ENCODE results near the gene ANKS6. TPM values are rescaled to one million over a fixed set of nuclear protein-coding genes. Genes with fewer than 3 reads are reported as not detected.
"Not testable (repeated sequence)": the region's sequence is repeated elsewhere in the genome, so short reads cannot be mapped to it uniquely, and the experiment has no call there.

The ANKS6 gene
- total RNA-seq, 1 donor from 2014 or later = 11.1 TPM

DNA sequence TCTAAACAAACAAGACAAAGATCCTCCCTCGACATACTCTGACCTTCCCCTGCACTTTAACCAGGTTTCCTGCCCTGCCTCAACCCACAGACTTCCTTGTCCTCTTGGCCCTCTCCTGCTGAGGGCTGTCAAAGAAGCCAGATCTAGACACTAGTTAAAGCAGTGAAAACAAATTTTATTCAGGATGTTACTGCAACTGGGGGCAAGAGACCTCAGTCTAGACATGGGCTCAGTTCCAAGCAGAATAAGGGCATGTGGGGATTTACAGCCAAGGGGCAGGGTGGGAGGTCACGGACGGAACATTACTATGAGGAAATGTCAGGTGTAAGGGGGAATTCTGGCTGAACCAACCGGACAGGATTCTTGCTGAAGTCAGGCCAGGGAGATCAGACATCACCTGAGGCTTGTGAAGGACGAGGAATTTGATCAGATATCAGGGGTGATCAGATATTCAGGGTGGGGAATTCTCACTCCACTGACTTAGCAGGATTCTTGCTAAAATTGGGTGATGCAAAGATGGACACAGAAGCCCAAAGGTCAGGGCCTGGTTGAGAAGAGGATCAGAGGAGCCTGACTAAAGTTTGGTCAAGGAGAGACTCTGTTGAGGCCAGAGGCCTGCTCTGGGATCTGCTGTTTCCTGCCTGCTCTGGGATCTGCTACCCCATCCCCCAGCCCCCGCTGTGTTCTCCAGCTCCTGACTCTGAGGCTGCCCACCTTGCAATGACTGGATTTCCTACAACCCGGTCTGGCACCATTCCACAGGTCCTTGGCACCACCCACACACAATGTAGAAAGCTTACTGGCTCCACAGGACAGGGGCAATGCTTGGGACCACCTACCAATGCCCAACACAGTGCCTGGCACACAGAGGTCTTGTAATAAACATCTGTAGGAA lies 109.1 kb downstream of the ANKS6 start:
- intact Hi-C loops (cut with micrococcal nuclease) = no loop called here
- H3K9me3 Mint-ChIP-seq = no peaks in the 10 kb centered on the region
- no peak for DNase-seq (ENCODE audit: low spot score)
- no peaks in the 10 kb centered on the region for H3K27me3 Mint-ChIP-seq (ENCODE audit: insufficient read depth)
- no peak overlapping the region for H3K4me3 Mint-ChIP-seq
- no peaks in the 10 kb centered on the region for H3K4me1 Mint-ChIP-seq (ENCODE audit: low read depth)
- H3K36me3 Mint-ChIP-seq (ENCODE audit: low read depth) = no peaks in the 10 kb centered on the region
- H3K27ac Mint-ChIP-seq = no peak overlapping the region

DNA sequence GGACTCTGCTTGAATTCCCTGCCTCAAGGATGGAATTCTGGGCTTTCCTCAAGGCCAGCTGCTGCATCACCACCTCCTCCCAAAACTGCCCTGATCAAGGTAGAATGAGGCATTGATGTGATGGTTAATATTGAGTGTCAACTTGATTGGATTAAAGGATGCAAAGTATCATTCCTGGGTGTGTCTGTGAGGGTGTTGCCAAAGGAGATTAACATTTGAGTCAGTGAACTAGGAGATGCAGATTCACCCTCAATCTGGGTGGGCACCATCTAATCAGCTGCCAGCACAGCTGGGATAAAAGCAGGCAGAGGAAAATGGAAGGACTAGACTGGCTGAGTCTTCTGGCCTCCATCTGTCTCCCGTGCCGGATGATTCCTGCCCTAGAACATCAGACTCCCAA lies 111.5 kb downstream of the ANKS6 start:
- not testable (repeated sequence) for DNase-seq (ENCODE audit: low spot score)

More for the DNA sequence above, 111.5 kb downstream of the ANKS6 start:
- intact Hi-C loops (cut with micrococcal nuclease); H3K9me3 Mint-ChIP-seq; H3K4me3 Mint-ChIP-seq; H3K4me1 Mint-ChIP-seq (ENCODE audit: low read depth); H3K27ac Mint-ChIP-seq; H3K36me3 Mint-ChIP-seq (ENCODE audit: low read depth); H3K27me3 Mint-ChIP-seq (ENCODE audit: insufficient read depth): not testable (repeated sequence)

Other genes with a start within 250 kb of the ANKS6 start
- not detected in 2 replicates for gene GABBR2, start 87.6 kb downstream of the ANKS6 start, total RNA-seq
- gene GALNT12, start 11.1 kb upstream of the ANKS6 start, total RNA-seq = 2.3 and 2.5 TPM in 2 replicates
- 0.02 and 0.05 TPM in 2 replicates for gene COL15A1, start 147.4 kb upstream of the ANKS6 start, total RNA-seq